PFSK-1 (cell line): ENCODE results near the gene TTBK2.

Source experiments
- FOXP2 ChIP-seq: optimal IDR thresholded peaks from 2 replicates; pipeline ENCODE3; 2011; ENCODE audit warnings: borderline replicate concordance, control low read depth, inconsistent platforms; ENCODE audit not compliant: insufficient read depth; ENCODE audit errors: extremely low read length, extremely low read depth
- POLR2AphosphoS5 ChIP-seq: IDR thresholded peaks from 2 replicates; pipeline ENCODE4 v1.6.1; 2012; ENCODE audit warnings: low read depth, mild to moderate bottlenecking, control low read depth, low read length, moderate library complexity
- REST ChIP-seq, 2 experiments: IDR thresholded peaks; 2 replicates each; pipeline versions ENCODE4 v1.6.1 to v1.8.0; 2011 to 2012; ENCODE audit warnings: low read depth in 2 of 2, low read length in 2 of 2, control low read depth in 1 of 2, inconsistent platforms in 1 of 2, mild to moderate bottlenecking in 1 of 2, moderate library complexity in 1 of 2; ENCODE audit not compliant: insufficient read depth in 1 of 2
- SIN3A ChIP-seq: IDR thresholded peaks from 2 replicates; pipeline ENCODE4 v1.6.1; 2012; ENCODE audit warnings: mild to moderate bottlenecking, low read length, moderate library complexity, borderline replicate concordance; ENCODE audit not compliant: insufficient read depth
- TAF1 ChIP-seq: IDR thresholded peaks from 2 replicates; pipeline ENCODE4 v1.6.1; 2012; ENCODE audit warnings: low read length, control low read depth, borderline replicate concordance; ENCODE audit not compliant: insufficient read depth

The TTBK2 gene

DNA sequence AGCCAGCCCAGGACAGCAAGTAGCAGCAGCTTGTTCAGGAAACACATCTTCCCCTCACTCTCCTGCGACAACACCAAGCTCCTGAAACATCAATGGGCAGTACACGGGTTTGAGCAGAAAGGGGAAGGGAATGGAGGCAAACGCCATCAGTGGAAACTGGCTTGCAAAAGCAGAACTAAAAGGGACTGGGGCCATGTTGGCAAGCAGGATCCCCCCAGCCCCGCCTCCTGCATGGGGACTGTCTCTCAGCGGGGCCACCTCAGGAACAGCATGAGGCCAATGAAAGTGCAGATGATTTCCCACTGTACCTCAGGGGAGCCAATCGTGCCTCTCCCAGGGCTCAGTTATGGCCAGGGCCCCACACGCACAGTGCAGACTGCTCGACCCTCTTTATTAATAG lies 190.4 kb downstream of the TTBK2 start:
- TF ChIP-seq FOXP2 (no peak), REST (IDR thresholded peaks at IDR 0.05; ENCODE audit: insufficient read depth in 1 of 2, low read depth in 2 of 2, low read length in 2 of 2) (no peak), TAF1 (no peak), SIN3A (no peak), POLR2AphosphoS5 (no peak)

- TF ChIP-seq REST (IDR thresholded peaks at IDR 0.05; ENCODE audit: insufficient read depth in 1 of 2, low read depth in 2 of 2, low read length in 2 of 2) (no peak), SIN3A (no peak)
These were observed 191.2 kb downstream of the TTBK2 start for GRCh38 chr15:42729409-42729808.

GRCh38 chr15:42728972-42729371 lies 191.6 kb downstream of the TTBK2 start:
- TF ChIP-seq REST (IDR thresholded peaks at IDR 0.05; ENCODE audit: insufficient read depth in 1 of 2, low read depth in 2 of 2, low read length in 2 of 2) (no peak), TAF1 (no peak), SIN3A (no peak), POLR2AphosphoS5 (no peak), FOXP2 (no peak)

GRCh38 chr15:42728560-42728959 lies 192.0 kb downstream of the TTBK2 start:
- TF ChIP-seq FOXP2: no peak
- no peak for TF ChIP-seq SIN3A
- no peak for TF ChIP-seq TAF1
- no peak for TF ChIP-seq POLR2AphosphoS5
- TF ChIP-seq REST (IDR thresholded peaks at IDR 0.05; ENCODE audit: insufficient read depth in 1 of 2, low read depth in 2 of 2, low read length in 2 of 2): no peak

GRCh38 chr15:42727750-42728381 lies 192.7 kb downstream of the TTBK2 start:
- TF ChIP-seq SIN3A: no peak
